Keratinocyte (primary cell): Measurements from ENCODE around the gene BBIP1.

Experiments used
- CTCF ChIP-seq, 3 experiments: IDR thresholded peaks in 1 of 3; conservative IDR thresholded peaks in 1 of 3; optimal IDR thresholded peaks in 1 of 3; 2 replicates in 2 of 3; 3 replicates in 1 of 3; pipeline versions ENCODE3 to v1.5.1; 2011; ENCODE audit warnings: low read length in 3 of 3, mild to moderate bottlenecking in 3 of 3, moderate library complexity in 2 of 3, control low read depth in 1 of 3, inconsistent platforms in 1 of 3; ENCODE audit not compliant: insufficient read depth in 2 of 3; ENCODE audit errors: extremely low read depth in 1 of 3
- EZH2 ChIP-seq: IDR thresholded peaks from one replicate; pipeline ENCODE4 v1.6.1; 2012; ENCODE audit warnings: inconsistent platforms, mild to moderate bottlenecking, low read length, moderate library complexity

DNA sequence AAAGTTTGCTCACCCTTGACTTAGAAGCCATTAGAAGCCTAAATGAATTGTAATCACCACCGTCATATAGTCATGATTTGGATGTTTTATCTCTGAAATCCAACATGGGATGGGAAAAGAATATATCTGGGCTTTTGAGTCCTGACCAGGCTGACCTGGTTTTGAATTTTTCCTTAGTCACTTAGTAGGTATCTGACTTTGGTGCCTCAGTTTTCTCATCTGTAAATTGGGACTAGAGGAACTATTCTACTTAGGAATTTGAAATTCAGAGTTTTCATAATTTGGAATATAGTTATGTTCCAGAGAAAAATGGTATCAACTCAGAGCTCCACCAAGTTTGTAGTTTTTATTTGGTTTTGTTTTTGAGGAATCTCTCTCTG lies 41.3 kb upstream of the BBIP1 start:
- TF ChIP-seq CTCF (optimal IDR thresholded peaks at IDR 0.05 in 1 of 3, IDR thresholded peaks at IDR 0.05 in 1 of 3, conservative IDR thresholded peaks at IDR 0.05 in 1 of 3; ENCODE audit: extremely low read depth in 1 of 3, insufficient read depth in 2 of 3, low read length in 3 of 3) (no peak), EZH2 (no peak)
